Choroid plexus epithelial cell (primary cell): ENCODE results near the gene MICA.
"Not testable (repeated sequence)": the region's sequence is repeated elsewhere in the genome, so short reads cannot be mapped to it uniquely, and the experiment has no call there.

Experiments
- DNase-seq: peaks from one replicate; pipeline ENCODE4 v3.0.0-alpha.2; 2010; ENCODE audit warnings: low read depth
- H3K4me3 ChIP-seq: 2 replicates; pipeline ENCODE4 v1.5.1; 2011; ENCODE audit warnings: low read depth, mild to moderate bottlenecking, control low read depth, low read length, moderate library complexity
- CTCF ChIP-seq: conservative IDR thresholded peaks from 2 replicates; pipeline ENCODE4 v1.5.1; 2011; ENCODE audit warnings: low read depth, mild to moderate bottlenecking, control low read depth, inconsistent platforms, low read length, moderate library complexity

Gene MICA

DNA sequence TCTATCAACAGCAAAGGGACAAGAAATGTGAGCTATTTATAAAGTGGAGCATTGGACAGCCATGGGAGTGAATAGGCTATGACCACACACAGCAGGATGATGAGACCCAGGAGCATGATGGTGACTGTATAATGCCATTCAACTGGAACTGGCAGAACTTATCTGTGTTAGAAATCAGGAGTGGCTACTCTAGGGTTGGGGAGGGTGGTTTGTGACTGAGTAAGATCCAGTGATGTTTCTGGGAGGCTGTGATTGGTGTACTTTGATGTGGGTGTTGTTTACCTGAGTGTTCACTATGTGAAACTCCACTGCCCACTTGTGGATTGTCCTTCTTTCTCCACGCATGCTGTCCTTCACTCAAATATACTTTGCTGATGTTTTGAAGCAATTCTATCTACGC, 34.9 kb upstream of the MICA start:
- DNase-seq = no peak
- no peak for TF ChIP-seq CTCF
- no peak overlapping the region for H3K4me3 ChIP-seq

GRCh38 chr6:31374118-31374517, 29.3 kb upstream of the MICA start:
- H3K4me3 ChIP-seq, DNase-seq: not testable (repeated sequence)

DNA sequence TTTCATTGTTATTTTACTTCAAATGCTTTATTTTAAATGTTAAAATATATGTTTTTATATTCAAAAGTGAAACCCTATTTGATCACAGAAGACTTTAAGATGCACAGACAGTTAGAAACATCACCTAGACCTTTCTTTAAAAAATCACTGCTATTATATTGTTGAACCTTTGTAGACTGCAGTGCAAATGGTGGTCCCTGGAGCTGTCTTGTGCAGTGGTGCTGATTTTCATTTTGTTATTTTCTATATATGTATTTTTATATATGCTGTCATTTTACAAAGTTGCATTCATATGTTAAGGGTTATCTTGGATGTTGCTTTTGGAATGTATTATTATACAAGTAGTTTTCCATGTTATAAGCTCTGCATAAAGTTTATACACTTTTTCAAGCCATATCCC, 27.7 kb upstream of the MICA start:
- TF ChIP-seq CTCF = no peak
- no peak overlapping the region for H3K4me3 ChIP-seq
- no peak for DNase-seq

DNA sequence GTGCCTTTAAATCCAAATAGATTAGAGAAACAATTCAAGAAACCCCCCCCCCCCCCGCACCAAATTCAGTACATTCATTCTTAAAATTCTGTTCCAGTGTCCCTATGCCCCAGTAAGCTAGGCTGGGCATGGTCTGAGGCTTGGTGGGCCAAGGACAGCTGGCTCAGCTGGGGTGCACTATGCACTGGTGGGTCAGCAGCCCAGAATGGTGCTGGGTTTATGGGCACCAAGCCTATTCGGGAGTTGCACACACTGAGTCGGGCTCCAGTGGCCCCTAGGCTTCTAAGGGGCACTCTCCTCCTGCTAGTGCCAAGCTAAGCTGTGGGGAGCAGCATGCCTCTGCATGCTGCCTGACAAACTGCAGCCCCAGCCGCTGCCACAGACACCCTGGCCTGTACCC, 26.4 kb upstream of the MICA start:
- DNase-seq = no peak
- no peak for TF ChIP-seq CTCF
- H3K4me3 ChIP-seq = no peak overlapping the region

DNA sequence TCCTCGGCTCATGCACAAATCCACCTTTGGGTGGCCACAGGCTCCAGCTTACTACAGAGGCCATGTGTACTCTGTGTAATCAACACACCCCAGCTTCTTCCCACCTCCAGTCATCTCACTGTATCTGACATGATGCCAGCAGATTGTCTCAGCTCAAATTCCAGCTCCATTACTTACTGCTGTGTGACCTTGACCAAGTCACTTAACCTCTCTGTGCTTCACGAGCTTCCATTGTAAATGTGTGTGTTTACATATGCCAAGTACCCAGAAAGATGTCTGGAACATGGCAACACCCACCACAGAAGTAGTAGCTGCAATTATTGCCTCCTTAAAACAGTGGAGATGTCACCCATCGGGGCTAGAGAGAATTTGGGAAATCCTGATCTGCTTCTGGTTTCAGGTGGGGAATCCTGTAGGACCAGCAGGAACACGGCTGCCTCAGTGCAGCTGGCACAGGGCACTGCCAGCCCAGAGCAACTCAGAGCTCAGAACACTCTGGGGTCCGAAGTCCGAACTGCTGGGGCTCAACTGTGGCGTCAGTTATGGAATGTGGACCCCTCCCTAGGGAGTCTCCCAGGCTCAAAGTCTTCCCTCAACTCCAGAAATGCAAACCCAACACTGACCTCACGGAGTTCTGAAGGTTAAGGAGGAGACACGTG, 25.2 kb upstream of the MICA start:
- no peak for DNase-seq
- H3K4me3 ChIP-seq = no peak overlapping the region
- no peak for TF ChIP-seq CTCF

DNA sequence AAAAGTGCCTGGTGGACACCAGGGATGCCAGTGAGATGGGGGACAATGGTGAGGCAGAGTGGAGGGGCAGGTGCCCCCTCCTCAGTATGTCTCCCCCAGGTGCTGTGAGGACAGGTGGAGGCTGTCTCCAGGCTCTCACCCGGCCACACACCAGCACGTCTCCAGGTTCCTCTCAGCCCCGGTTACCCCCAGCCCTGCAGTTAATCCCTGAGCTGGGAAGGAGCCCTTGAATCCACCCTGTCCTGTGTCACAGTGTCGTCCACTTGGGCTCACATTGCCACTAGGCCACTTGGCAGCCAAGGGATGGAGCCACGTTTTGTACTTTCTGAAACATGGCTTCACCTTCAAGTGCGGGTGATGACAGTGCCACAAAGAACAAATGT, 24.7 kb upstream of the MICA start:
- no peak for DNase-seq
- TF ChIP-seq CTCF = no peak
- no peak overlapping the region for H3K4me3 ChIP-seq

DNA sequence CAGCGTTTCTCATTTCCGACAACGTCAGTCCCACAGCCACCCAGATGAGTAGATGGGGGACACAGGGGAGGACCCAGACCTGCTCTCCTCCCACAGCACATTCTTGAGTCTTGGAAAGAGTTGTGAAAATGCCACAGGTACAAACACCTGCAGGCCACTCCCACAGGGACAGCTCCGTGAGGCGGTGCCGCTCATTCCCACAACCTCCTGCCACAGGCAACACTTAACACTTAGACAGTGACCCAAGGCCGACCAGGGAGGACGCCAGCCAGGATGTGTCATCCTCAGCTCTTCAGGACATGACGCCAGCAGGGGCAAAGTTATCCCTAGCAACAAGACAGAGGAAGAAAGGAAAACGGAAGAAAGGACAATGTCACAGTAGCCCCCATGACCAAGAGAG, 23.5 kb upstream of the MICA start:
- no peak overlapping the region for H3K4me3 ChIP-seq
- no peak for DNase-seq
- no peak for TF ChIP-seq CTCF
